Heart left ventricle (tissue), 13 donors: ENCODE data around the gene MDFIC.

ENCODE experiments used
- CTCF ChIP-seq, 12 donors: fragments of 200-600 bp; sonication (generic) in 4 of 12; IDR thresholded peaks; one replicate each; pipeline versions ENCODE4 v1.5.0 to v1.8.0; 2018 to 2022; ENCODE audit warnings: antibody characterized with exemption in 12 of 12, mild to moderate bottlenecking in 5 of 12
- POLR2A ChIP-seq, 2 donors: fragments of 450-650 bp; IDR thresholded peaks; one replicate each; pipeline ENCODE4 v1.6.1; 2017; ENCODE audit warnings: antibody characterized with exemption in 2 of 2, mild to moderate bottlenecking in 2 of 2, moderate library complexity in 2 of 2
- donor health status: ischemic (EF 13 %, LVEDD 7.1; RV severe dilation, severe dysfunction).
- donor health status: DM: no; HTN: yes; CAD: no.
- donor health status: DM: no; HTN: no; CAD: no.
- donor health status: ischemic (EF 25% LVEDD 6.9; RV normal size, moderate dysfunction).
- donor health status: ischemic (EF 25% LVEDD 5.7; RV mildly dilated, moderate dysfunction).
- donor health status: ischemic (EF 35%, LVEDD 5.7; RV mildly dilated, moderate dysfunction).
- donor health status: nonischemic (EF 11% LVEDD 7.7; RV severe dilation, severe dysfunction).
- donor health status: DM: yes; HTN: yes; CAD: no.
- donor health status: PGD.
- donor health status: ischemic (EF 29% LVEDD 5.4; RV normal size, mild dysfunction).
- donor health status: nonischemic (EF 23%, LVEDD 6.1; RV moderate dilation, normal function).

DNA sequence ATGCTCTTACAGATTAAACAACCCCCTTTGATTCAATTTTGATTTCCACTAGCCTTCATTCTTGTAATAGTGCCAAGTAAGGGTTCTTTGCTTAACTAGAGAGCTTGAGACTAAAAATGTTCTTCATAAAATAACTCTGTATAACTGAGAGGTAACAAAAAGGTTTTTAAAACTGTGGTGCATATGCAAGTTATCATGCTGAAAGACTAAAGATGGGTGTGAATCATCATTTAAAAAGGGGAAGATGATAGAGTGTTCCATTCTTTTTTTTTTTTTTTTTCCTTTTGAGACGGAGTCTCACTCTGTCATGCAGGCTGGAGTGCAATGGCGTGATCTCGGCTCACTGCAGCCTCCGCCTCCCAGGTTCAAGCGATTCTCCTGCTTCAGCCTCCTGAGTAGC is 11.1 kb downstream of the MDFIC start:
- TF ChIP-seq CTCF (IDR thresholded peaks at IDR 0.05) (no peak), POLR2A (IDR thresholded peaks at IDR 0.05) (no peak)
